Lower leg skin (tissue), 3 donors: ENCODE measurements around the gene ALDOC.

ENCODE experiments used
- CTCF ChIP-seq, 3 donors: fragments of 450-650 bp; IDR thresholded peaks; one replicate each; pipeline ENCODE4 v1.5.1; 2016; ENCODE audit warnings: antibody characterized with exemption in 3 of 3, mild to moderate bottlenecking in 3 of 3, moderate library complexity in 2 of 3
- POLR2A ChIP-seq, 2 donors: fragments of 450-650 bp; IDR thresholded peaks; one replicate each; pipeline ENCODE4 v1.6.1; 2016 to 2017; ENCODE audit warnings: antibody characterized with exemption in 2 of 2, mild to moderate bottlenecking in 1 of 2, moderate library complexity in 1 of 2

GRCh38 chr17:28528327-28529012, 48.2 kb downstream of the ALDOC start:
- no peak for TF ChIP-seq CTCF (IDR thresholded peaks at IDR 0.05)
- TF ChIP-seq POLR2A (IDR thresholded peaks at IDR 0.05), result no peak
